HCT116 (cell line): Measurements from ENCODE around the gene CD2. TPM values are rescaled to one million over a fixed set of nuclear protein-coding genes. Genes with fewer than 3 reads are reported as not detected.

Source experiments
- ATAC-seq: fragments of 200-7000 bp; cut with Tn5 transposase; 2 replicates; pipeline ENCODE4 v1.9.1; 2020; ENCODE audit warnings: mild to moderate bottlenecking, moderate library complexity
- BruUV-seq: library from RNA; stranded (reverse); fragments of 400-500 nt; replicated peaks from 2 replicates; lab custom pipeline; 2021; lab: Mats Ljungman, UMichigan
- CTCF ChIA-PET: fragments of 300-600 bp; sonication (Branson Sonifier 250); formaldehyde crosslinking; loops from one replicate; lab custom pipeline; 2021; ENCODE audit warnings: antibody characterized with exemption; lab: Charles Lee
- POLR2A ChIA-PET: fragments of 300-600, 350-600 bp; sonication (Branson Sonifier 250); formaldehyde crosslinking; loops from one replicate; lab custom pipeline; 2021; ENCODE audit warnings: antibody characterized with exemption; lab: Charles Lee
- RAD21 ChIA-PET, 2 experiments: fragments of 300-600 bp; sonication (Branson Sonifier 250); formaldehyde crosslinking; loops; one replicate each; lab custom pipeline; 2023; ENCODE audit warnings: low total read pairs in 2 of 2; ENCODE audit not compliant: uncharacterized antibody in 2 of 2, unreplicated experiment in 2 of 2, low non-redundant PET in 1 of 2; lab: Charles Lee
- DNase-seq: peaks from one replicate; pipeline ENCODE4 v3.0.0-alpha.2; 2010; ENCODE audit warnings: low read depth, low spot score
- H2AFZ ChIP-seq: fragments of 200-600 bp; shearing (Covaris generic), sonication (generic); 2 replicates; pipeline ENCODE4 v1.6.1; 2017; ENCODE audit warnings: low read depth, mixed run types, mixed read lengths, antibody characterized with exemption, low read length; ENCODE audit not compliant: poor library complexity, severe bottlenecking
- H3K27ac ChIP-seq: 2 replicates; pipeline ENCODE4 v1.5.1; 2012; ENCODE audit warnings: low read depth, low read length
- H3K27me3 ChIP-seq: fragments of 200-600 bp; sonication (generic); 2 replicates; pipeline ENCODE4 v1.6.1; 2016; ENCODE audit warnings: mixed run types, low read length, mixed read lengths; ENCODE audit not compliant: insufficient read depth
- H3K36me3 ChIP-seq, 2 experiments: fragments of 200-500 bp in 1 of 2; fragments of 200-600 bp in 1 of 2; sonication (Bioruptor generic) in 1 of 2; sonication (generic) in 1 of 2; 2 replicates each; pipeline versions ENCODE4 v1.5.1 to v1.6.1; 2014 to 2016; ENCODE audit warnings: low read length in 2 of 2, inconsistent platforms in 1 of 2, mixed read lengths in 1 of 2, mixed run types in 1 of 2; ENCODE audit not compliant: insufficient read depth in 2 of 2, control insufficient read depth in 1 of 2
- H3K4me1 ChIP-seq, 2 experiments: fragments of 200-600 bp in 1 of 2; sonication (generic) in 1 of 2; 2 replicates each; pipeline versions ENCODE4 v1.5.1 to v1.6.1; 2012 to 2017; ENCODE audit warnings: low read length in 2 of 2, inconsistent platforms in 1 of 2, mild to moderate bottlenecking in 1 of 2, mixed read lengths in 1 of 2, mixed run types in 1 of 2, moderate library complexity in 1 of 2; ENCODE audit not compliant: insufficient read depth in 2 of 2, control insufficient read depth in 1 of 2
- H3K4me2 ChIP-seq: fragments of 200-600 bp; sonication (generic); 2 replicates; pipeline ENCODE4 v1.6.1; 2017; ENCODE audit warnings: mixed run types, low read length, mixed read lengths
- H3K4me3 ChIP-seq, 2 experiments: fragments of 200-600 bp in 1 of 2; sonication (generic) in 1 of 2; replicated peaks in 1 of 2; 2 replicates each; pipeline ENCODE4 v1.5.1; 2011 to 2016; ENCODE audit warnings: low read length in 2 of 2, control low read depth in 1 of 2, low read depth in 1 of 2, mild to moderate bottlenecking in 1 of 2, mixed read lengths in 1 of 2, mixed run types in 1 of 2
- H3K79me2 ChIP-seq: fragments of 200-600 bp; sonication (generic); 2 replicates; pipeline ENCODE4 v1.6.1; 2017; ENCODE audit warnings: mild to moderate bottlenecking, mixed run types, low read length, moderate library complexity, mixed read lengths; ENCODE audit not compliant: insufficient read depth
- H3K9ac ChIP-seq: fragments of 200-600 bp; sonication (generic); 2 replicates; pipeline ENCODE4 v1.6.1; 2016; ENCODE audit warnings: low read length, mixed read lengths
- H3K9me2 ChIP-seq: fragments of 200-600 bp; sonication (generic), shearing (Covaris generic); 2 replicates; pipeline ENCODE4 v1.6.1; 2017; ENCODE audit warnings: mixed run types, mild to moderate bottlenecking, moderate library complexity; ENCODE audit not compliant: insufficient read depth
- H3K9me3 ChIP-seq, 2 experiments: fragments of 200-500 bp in 1 of 2; fragments of 200-600 bp in 1 of 2; sonication (Bioruptor generic) in 1 of 2; sonication (generic) in 1 of 2; 2 replicates each; pipeline ENCODE4 v1.6.1; 2014 to 2017; ENCODE audit warnings: low read length in 2 of 2, mixed read lengths in 2 of 2, inconsistent platforms in 1 of 2, low read depth in 1 of 2, mild to moderate bottlenecking in 1 of 2, mixed run types in 1 of 2, moderate library complexity in 1 of 2; ENCODE audit not compliant: control insufficient read depth in 1 of 2, insufficient read depth in 1 of 2
- H4K20me1 ChIP-seq: fragments of 200-600 bp; sonication (generic), shearing (Covaris generic); 2 replicates; pipeline ENCODE4 v1.6.1; 2017; ENCODE audit warnings: mixed run types, mild to moderate bottlenecking, moderate library complexity; ENCODE audit not compliant: insufficient read depth
- CBX3 ChIP-seq: IDR thresholded peaks from 2 replicates; pipeline ENCODE4 v1.6.1; 2012; ENCODE audit warnings: low read depth
- CEBPB ChIP-seq: IDR thresholded peaks from 2 replicates; pipeline ENCODE4 v1.6.1; 2012; ENCODE audit warnings: low read depth
- EZH2 ChIP-seq: fragments of 200-600 bp; sonication (generic); IDR thresholded peaks from 2 replicates; pipeline ENCODE4 v1.6.1; 2017; ENCODE audit warnings: antibody characterized with exemption, mixed run types
- JUND ChIP-seq: IDR thresholded peaks from 2 replicates; pipeline ENCODE4 v1.6.1; 2012
- POLR2A ChIP-seq: IDR thresholded peaks from 2 replicates; pipeline ENCODE4 v1.7.0; 2011; ENCODE audit warnings: borderline replicate concordance; ENCODE audit not compliant: insufficient read depth, insufficient read length; ENCODE audit errors: extremely low read depth
- POLR2AphosphoS5 ChIP-seq: IDR thresholded peaks from 2 replicates; pipeline ENCODE4 v1.6.1; 2011; ENCODE audit warnings: mild to moderate bottlenecking, low read depth, low read length, moderate library complexity
- SIN3A ChIP-seq: IDR thresholded peaks from 2 replicates; pipeline ENCODE4 v1.6.1; 2012; ENCODE audit warnings: low read depth
- SP1 ChIP-seq: IDR thresholded peaks from 2 replicates; pipeline ENCODE4 v1.6.1; 2012; ENCODE audit warnings: low read depth
- SRF ChIP-seq: IDR thresholded peaks from 2 replicates; pipeline ENCODE4 v1.6.1; 2012; ENCODE audit warnings: low read depth
- ZFX ChIP-seq: fragments of 450-650 bp; IDR thresholded peaks from 2 replicates; pipeline ENCODE4 v1.6.1; 2017
- ZNF274 ChIP-seq: fragments of 200-500 bp; sonication (Bioruptor generic); IDR thresholded peaks from 2 replicates; pipeline ENCODE4 v1.6.1; 2014; ENCODE audit warnings: mild to moderate bottlenecking, low read depth, low read length, inconsistent platforms
- intact Hi-C: fragments of 100-400 bp; cut with micrococcal nuclease; formaldehyde crosslinking; loops from 2 replicates; pipeline ENCODE4 v1.10.0; 2022
- total RNA-seq: library from RNA; stranded (reverse); gene quantifications from one replicate; pipeline ENCODE4 v1.2.1, GENCODE V29; 2021; ENCODE audit not compliant: unreplicated experiment
- TF ChIP-seq, protein P1 (sequence below): IDR thresholded peaks from 2 replicates; pipeline ENCODE4 v1.6.1; 2012; ENCODE audit warnings: low read depth

The CD2 gene
- total RNA-seq, 1 experiment from 2014 or later = 0.57 TPM

DNA sequence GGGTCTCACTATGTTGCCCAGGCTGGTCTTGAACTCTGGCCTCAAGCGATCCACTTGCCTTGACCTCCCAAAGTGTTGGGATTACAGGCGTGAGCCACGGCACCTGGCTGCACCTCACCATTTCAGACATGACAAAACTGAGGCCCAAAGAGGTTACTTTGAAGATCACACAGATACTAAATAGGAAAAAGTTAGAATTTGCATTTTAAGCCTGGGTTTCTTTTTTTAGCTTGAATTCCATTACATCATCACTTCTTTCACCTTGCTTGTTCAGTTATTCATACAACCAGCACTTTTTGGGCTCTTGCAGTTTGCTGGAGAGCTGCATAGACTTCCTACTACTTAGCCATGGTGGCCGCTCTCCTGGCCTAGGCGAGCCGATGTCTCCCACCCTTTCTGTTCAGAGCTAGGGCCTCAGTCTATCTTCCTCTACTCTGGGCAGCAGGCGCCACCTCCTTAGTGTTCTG, 16.3 kb upstream of the CD2 start:
- TF ChIP-seq, protein P1, sequence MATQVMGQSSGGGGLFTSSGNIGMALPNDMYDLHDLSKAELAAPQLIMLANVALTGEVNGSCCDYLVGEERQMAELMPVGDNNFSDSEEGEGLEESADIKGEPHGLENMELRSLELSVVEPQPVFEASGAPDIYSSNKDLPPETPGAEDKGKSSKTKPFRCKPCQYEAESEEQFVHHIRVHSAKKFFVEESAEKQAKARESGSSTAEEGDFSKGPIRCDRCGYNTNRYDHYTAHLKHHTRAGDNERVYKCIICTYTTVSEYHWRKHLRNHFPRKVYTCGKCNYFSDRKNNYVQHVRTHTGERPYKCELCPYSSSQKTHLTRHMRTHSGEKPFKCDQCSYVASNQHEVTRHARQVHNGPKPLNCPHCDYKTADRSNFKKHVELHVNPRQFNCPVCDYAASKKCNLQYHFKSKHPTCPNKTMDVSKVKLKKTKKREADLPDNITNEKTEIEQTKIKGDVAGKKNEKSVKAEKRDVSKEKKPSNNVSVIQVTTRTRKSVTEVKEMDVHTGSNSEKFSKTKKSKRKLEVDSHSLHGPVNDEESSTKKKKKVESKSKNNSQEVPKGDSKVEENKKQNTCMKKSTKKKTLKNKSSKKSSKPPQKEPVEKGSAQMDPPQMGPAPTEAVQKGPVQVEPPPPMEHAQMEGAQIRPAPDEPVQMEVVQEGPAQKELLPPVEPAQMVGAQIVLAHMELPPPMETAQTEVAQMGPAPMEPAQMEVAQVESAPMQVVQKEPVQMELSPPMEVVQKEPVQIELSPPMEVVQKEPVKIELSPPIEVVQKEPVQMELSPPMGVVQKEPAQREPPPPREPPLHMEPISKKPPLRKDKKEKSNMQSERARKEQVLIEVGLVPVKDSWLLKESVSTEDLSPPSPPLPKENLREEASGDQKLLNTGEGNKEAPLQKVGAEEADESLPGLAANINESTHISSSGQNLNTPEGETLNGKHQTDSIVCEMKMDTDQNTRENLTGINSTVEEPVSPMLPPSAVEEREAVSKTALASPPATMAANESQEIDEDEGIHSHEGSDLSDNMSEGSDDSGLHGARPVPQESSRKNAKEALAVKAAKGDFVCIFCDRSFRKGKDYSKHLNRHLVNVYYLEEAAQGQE = no peak
- no peak for TF ChIP-seq SP1
- TF ChIP-seq ZNF274 = no peak
- no peak for TF ChIP-seq EZH2
- no peak for TF ChIP-seq JUND
- TF ChIP-seq ZFX = no peak
- no peak for TF ChIP-seq CEBPB
- no peak for TF ChIP-seq POLR2AphosphoS5
- TF ChIP-seq SRF = no peak
- TF ChIP-seq CBX3 = no peak
- TF ChIP-seq SIN3A = no peak
- TF ChIP-seq POLR2A = no peak
- intact Hi-C loops = loop anchor here (1.0 to 10.0 kb wide), 4 partner anchors 79 to 317 kb away; no protein-coding TSS in a partner anchor
- Histone ChIP-seq H3K79me2 (no peaks in the 10 kb centered on the region), H3K9ac (no peak overlapping the region), H3K9me3 (peaks cover 0 to 1% of the 10 kb centered on the region in 2 experiments; a peak in 2 of 4 replicates), H3K4me1 (no peaks in the 10 kb centered on the region), H3K36me3 (no peaks in the 10 kb centered on the region), H3K27me3 (no peaks in the 10 kb centered on the region), H3K9me2 (no peaks in the 10 kb centered on the region), H3K27ac (no peak overlapping the region), H3K4me3 (no peak overlapping the region), H2AFZ (no peak overlapping the region), H4K20me1 (no peaks in the 10 kb centered on the region), H3K4me2 (no peak overlapping the region)
- CTCF ChIA-PET = interaction anchor here (0.7 to 4.3 kb wide), 19 partner anchors 8 to 547 kb away, joined by 3 to 28 read pairs (median 7); partner anchors contain the start of gene TTF2
- DNase-seq (no peak), ATAC-seq (no peak)
- RAD21 ChIA-PET = interaction anchor here in 1 of 2 experiments (0.7 to 1.2 kb wide), 4 partner anchors 141 to 547 kb away, joined by 3 to 4 read pairs (median 3); partner anchors contain the start of gene TTF2
- BruUV-seq = no TSS peak
- POLR2A ChIA-PET = no interaction called here
